ENCODE data around the gene DHRS3. TPM values are rescaled to one million over a fixed set of nuclear protein-coding genes. Genes with fewer than 3 reads are reported as not detected.

Gene DHRS3
- total and polyA plus RNA-seq, 2 of the 13 experiments (the other 11 are each of a cell fraction or from before 2014, with no cell fraction given), result 48.5 to 90.5 TPM

DNA sequence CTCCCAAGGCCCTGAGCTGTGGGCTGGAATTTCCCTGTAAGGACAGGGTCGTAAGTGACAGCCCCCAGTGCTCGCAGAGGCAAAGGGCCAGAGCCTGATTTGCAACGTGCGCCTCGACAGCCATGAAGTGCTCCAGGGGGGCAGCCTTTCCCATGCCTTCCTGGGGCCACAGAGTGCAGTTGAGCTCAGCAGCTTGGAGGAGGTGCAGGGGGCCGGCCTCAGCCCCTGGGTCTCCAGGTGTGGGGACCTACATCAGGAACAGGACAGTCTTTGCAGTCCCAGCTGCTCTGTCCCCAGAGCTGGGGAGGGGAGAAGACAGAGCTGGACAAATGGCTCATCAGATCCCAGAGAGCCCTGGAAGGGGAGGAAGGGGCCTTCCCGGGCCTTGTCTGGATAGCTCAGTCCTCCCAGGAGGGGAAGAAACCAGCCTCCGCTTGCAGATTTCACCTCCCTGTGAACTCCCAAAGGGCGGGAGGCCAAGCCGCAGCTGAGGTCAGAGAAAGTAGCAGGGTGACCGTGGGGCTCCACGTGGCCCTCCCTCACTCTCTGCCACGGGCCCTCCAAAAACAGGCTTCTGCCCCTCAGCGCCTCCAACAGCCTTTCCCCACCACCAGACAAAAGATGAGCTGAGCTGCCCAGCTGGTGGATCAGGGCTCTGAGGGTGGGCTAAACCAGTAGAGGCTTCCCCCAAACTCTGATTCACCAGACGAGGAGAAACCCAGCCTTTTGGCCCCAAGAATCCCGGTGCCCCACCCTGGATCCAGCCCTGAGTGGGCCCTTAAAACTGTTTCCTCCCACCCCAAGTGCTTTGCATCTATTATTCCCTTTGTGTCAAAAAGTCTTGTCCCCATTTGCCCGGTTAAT is 76.5 kb downstream of the DHRS3 start:
- in situ Hi-C loops (cut with HindIII; ENCODE audit: extremely low pct_ligation_motif_present, low pct_unique_long_range_greater_than_20kb) (no loop called here), intact Hi-C loops (cut with micrococcal nuclease; ENCODE audit: unreplicated experiment) (no loop called here)
- BruUV-seq (replicated peaks), result no TSS peak
- Histone ChIP-seq H3K4me2 (ENCODE audit: low read depth, low read length) (peak overlapping the region; percentile 88), H3K27ac (ENCODE audit: extremely low read length, insufficient read depth, low read length) (no peak overlapping the region), H3K36me3 (replicated peaks in 1 of 2; ENCODE audit: control insufficient read depth in 1 of 2, insufficient read depth in 2 of 2, low read length in 2 of 2) (no peaks in the 10 kb centered on the region), H4K20me1 (ENCODE audit: insufficient read depth, low read length) (no peaks in the 10 kb centered on the region), H3K27me3 (ENCODE audit: control insufficient read depth in 1 of 2, insufficient read depth in 2 of 2, low read length in 2 of 2) (peaks cover 0 to 17% of the 10 kb centered on the region in 2 experiments; a peak in 2 of 5 replicates), H3K4me3 (replicated peaks in 1 of 3; ENCODE audit: insufficient read depth in 1 of 3, low read depth in 2 of 3, low read length in 3 of 3) (peak overlapping the region in 1 of 3 experiments; percentile 69; a peak in 1 of 6 replicates), H3K4me1 (ENCODE audit: insufficient read depth, low read length) (peaks cover 62% of the 10 kb centered on the region), H3K9me3 (ENCODE audit: low read length) (no peaks in the 10 kb centered on the region), H3K9ac (ENCODE audit: insufficient read depth, low read depth, low read length) (no peak overlapping the region; the same call in 1 of the 2 replicates), H3K79me2 (ENCODE audit: insufficient read depth, low read length) (no peaks in the 10 kb centered on the region), H2AFZ (ENCODE audit: low read length) (no peak overlapping the region)
- no peak for FAIRE-seq
- DNase-seq (ENCODE audit: low spot score), result no peak
- WGBS (ENCODE audit: low lambda C conversion rate), result 21% methylated on average over 12 of the region's 17 CpGs
- peak; percentile 31 for ATAC-seq
- CTCF ChIA-PET (ENCODE audit: low intra/inter-chr PET ratio, low total read pairs), result no interaction called here
- POLR2A ChIA-PET, result interaction anchor here (0.7 to 6.3 kb wide), 8 partner anchors 13 to 161 kb away, joined by 3 to 50 read pairs (median 5); no protein-coding TSS in a partner anchor
- no peak for TF ChIP-seq SP5 (CRISPR knock-in tag; IDR thresholded peaks at IDR 0.05; ENCODE audit: borderline replicate concordance, low read depth)
- TF ChIP-seq ZNF550 (CRISPR knock-in tag; IDR thresholded peaks at IDR 0.05; ENCODE audit: borderline replicate concordance), result 0 out of 2 replicates have a peak, but pooled peaks have one; percentile 58
- no peak for TF ChIP-seq RELA (CRISPR knock-in tag; IDR thresholded peaks at IDR 0.05)
- no peak for TF ChIP-seq ZNF230 (CRISPR knock-in tag; IDR thresholded peaks at IDR 0.05)
- TF ChIP-seq ZNF768 (CRISPR knock-in tag; IDR thresholded peaks at IDR 0.05), result no peak
- TF ChIP-seq ZIK1 (CRISPR knock-in tag; IDR thresholded peaks at IDR 0.05; ENCODE audit: borderline replicate concordance, low read depth), result no peak
- TF ChIP-seq, protein P1, sequence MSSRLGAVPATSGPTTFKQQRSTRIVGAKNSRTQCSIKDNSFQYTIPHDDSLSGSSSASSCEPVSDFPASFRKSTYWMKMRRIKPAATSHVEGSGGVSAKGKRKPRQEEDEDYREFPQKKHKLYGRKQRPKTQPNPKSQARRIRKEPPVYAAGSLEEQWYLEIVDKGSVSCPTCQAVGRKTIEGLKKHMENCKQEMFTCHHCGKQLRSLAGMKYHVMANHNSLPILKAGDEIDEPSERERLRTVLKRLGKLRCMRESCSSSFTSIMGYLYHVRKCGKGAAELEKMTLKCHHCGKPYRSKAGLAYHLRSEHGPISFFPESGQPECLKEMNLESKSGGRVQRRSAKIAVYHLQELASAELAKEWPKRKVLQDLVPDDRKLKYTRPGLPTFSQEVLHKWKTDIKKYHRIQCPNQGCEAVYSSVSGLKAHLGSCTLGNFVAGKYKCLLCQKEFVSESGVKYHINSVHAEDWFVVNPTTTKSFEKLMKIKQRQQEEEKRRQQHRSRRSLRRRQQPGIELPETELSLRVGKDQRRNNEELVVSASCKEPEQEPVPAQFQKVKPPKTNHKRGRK (CRISPR knock-in tag; IDR thresholded peaks at IDR 0.05), result no peak
- no peak for TF ChIP-seq CBFB (CRISPR knock-in tag; IDR thresholded peaks at IDR 0.05)
- TF ChIP-seq SIN3A (IDR thresholded peaks at IDR 0.05; ENCODE audit: borderline replicate concordance, low read depth, low read length), result no peak
- TF ChIP-seq, protein P2, sequence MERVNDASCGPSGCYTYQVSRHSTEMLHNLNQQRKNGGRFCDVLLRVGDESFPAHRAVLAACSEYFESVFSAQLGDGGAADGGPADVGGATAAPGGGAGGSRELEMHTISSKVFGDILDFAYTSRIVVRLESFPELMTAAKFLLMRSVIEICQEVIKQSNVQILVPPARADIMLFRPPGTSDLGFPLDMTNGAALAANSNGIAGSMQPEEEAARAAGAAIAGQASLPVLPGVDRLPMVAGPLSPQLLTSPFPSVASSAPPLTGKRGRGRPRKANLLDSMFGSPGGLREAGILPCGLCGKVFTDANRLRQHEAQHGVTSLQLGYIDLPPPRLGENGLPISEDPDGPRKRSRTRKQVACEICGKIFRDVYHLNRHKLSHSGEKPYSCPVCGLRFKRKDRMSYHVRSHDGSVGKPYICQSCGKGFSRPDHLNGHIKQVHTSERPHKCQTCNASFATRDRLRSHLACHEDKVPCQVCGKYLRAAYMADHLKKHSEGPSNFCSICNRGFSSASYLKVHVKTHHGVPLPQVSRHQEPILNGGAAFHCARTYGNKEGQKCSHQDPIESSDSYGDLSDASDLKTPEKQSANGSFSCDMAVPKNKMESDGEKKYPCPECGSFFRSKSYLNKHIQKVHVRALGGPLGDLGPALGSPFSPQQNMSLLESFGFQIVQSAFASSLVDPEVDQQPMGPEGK (CRISPR knock-in tag; IDR thresholded peaks at IDR 0.05), result 0 out of 2 replicates have a peak, but pooled peaks have one; percentile 26
- no peak for TF ChIP-seq ZNF207 (IDR thresholded peaks at IDR 0.05; ENCODE audit: borderline replicate concordance)
- no peak for TF ChIP-seq PAX8 (CRISPR knock-in tag; IDR thresholded peaks at IDR 0.05; ENCODE audit: borderline replicate concordance)
- no peak for TF ChIP-seq GPN1 (CRISPR knock-in tag; IDR thresholded peaks at IDR 0.05; ENCODE audit: borderline replicate concordance)
- TF ChIP-seq ZNF274 (CRISPR knock-in tag; IDR thresholded peaks at IDR 0.05), result no peak
- no peak for TF ChIP-seq EHMT2 (IDR thresholded peaks at IDR 0.05; ENCODE audit: borderline replicate concordance, low read depth, low read length)
- no peak for TF ChIP-seq SOX13 (IDR thresholded peaks at IDR 0.05)
- TF ChIP-seq SOX13 (CRISPR knock-in tag; conservative IDR thresholded peaks at IDR 0.05 in 1 of 2, IDR thresholded peaks at IDR 0.05 in 1 of 2), result no peak
- no peak for TF ChIP-seq KLF6 (CRISPR knock-in tag; IDR thresholded peaks at IDR 0.05)
- TF ChIP-seq, protein P3, sequence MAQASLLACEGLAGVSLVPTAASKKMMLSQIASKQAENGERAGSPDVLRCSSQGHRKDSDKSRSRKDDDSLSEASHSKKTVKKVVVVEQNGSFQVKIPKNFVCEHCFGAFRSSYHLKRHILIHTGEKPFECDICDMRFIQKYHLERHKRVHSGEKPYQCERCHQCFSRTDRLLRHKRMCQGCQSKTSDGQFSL (CRISPR knock-in tag; IDR thresholded peaks at IDR 0.05), result no peak
- no peak for TF ChIP-seq PPARG (CRISPR knock-in tag; conservative IDR thresholded peaks at IDR 0.05)
- TF ChIP-seq TCF12 (IDR thresholded peaks at IDR 0.05), result no peak
- TF ChIP-seq TCF12 (CRISPR knock-in tag; IDR thresholded peaks at IDR 0.05), result no peak
